Mononuclear cell (primary cell): ENCODE measurements around the gene RUNX1. TPM values are rescaled to one million over a fixed set of nuclear protein-coding genes. Genes with fewer than 3 reads are reported as not detected.
"Not testable (repeated sequence)": the region's sequence is repeated elsewhere in the genome, so short reads cannot be mapped to it uniquely, and the experiment has no call there.

ENCODE experiments used
- H3K27me3 ChIP-seq: 2 replicates; pipeline ENCODE4 v1.6.0; 2011; ENCODE audit warnings: low read length, control low read depth; ENCODE audit not compliant: insufficient read depth
- H3K4me1 ChIP-seq: 2 replicates; pipeline ENCODE4 v1.5.1; 2011; ENCODE audit warnings: mild to moderate bottlenecking, low read length, control low read depth; ENCODE audit not compliant: insufficient read depth
- H3K4me3 ChIP-seq: 2 replicates; pipeline ENCODE4 v1.5.1; 2011; ENCODE audit warnings: mild to moderate bottlenecking, low read length, moderate library complexity
- H3K9me3 ChIP-seq: 2 replicates; pipeline ENCODE4 v1.5.1; 2011; ENCODE audit warnings: low read depth, mild to moderate bottlenecking, control low read depth, low read length
- total RNA-seq: library from RNA; depleted of rRNA; stranded (reverse); fragments of >200 nt; gene quantifications from one replicate; pipeline ENCODE4 v1.2.3, GENCODE V29; 2012

RUNX1 gene
- total RNA-seq, 1 donor = 51.2 TPM

DNA sequence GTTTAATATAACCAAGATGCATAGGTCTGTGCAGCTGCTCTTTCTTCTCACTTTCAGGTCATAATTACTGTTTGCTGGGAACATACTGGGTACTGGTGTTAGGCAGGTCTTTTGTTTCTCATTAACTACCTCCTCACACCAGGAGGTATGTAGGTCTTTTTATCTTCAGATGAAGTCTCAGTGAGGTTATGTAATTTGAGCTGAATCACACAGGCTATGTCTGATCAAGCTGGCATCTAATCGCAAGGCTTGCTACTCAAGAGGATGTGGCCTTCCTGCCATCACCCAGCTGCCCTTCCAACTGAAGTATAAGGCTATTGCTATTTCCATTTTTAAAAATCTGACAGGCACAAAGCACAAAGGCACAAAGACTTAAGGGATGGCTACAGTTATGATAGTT, 96.4 kb downstream of the RUNX1 start:
- no peaks in the 10 kb centered on the region for H3K27me3 ChIP-seq
- H3K4me1 ChIP-seq = peaks cover 39% of the 10 kb centered on the region
- H3K4me3 ChIP-seq = no peak overlapping the region
- no peaks in the 10 kb centered on the region for H3K9me3 ChIP-seq

DNA sequence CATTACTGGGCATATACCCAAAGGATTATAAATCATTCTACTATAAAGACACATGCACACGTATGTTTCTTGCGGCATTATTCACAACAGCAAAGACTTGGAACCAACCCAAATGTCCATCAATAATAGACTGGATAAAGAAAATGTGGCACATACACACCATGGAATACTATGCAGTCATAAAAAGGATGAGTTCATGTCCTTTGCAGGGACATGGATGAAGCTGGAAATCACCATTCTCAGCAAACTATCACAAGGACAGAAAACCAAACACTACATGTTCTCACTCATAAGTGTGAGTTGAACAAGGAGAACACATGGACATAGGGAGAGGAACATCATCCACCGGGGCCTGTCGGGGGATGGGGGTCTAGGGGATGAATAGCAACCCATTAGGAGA, 97.2 kb downstream of the RUNX1 start:
- not testable (repeated sequence) for H3K4me3 ChIP-seq, H3K27me3 ChIP-seq, H3K9me3 ChIP-seq
- H3K4me1 ChIP-seq = peaks cover 32% of the 10 kb centered on the region

- peaks cover 35% of the 10 kb centered on the region for H3K4me1 ChIP-seq
- H3K4me3 ChIP-seq = no peak overlapping the region
- H3K27me3 ChIP-seq = no peaks in the 10 kb centered on the region
- no peaks in the 10 kb centered on the region for H3K9me3 ChIP-seq
Observed at GRCh38 chr21:34950980-34951379, 98.1 kb downstream of the RUNX1 start.

DNA sequence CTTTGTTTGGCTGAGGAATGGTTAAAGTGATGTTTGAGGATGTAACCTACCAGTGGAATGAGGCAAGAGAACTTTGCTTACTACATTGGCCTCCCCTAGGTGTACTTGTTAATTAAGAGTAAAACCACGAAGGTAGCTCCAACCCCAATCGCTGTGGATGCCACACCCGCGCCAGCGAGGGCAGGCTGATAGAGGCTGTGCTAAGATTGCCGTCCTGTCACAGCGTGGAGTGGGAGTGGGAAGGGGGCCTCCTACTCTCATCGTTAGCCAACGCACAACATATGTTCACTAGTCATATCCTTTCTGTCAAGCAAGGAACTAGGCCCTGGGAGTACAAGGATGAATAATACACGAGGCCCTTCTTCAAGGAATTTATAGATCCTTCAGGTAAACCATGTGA, 99.6 kb downstream of the RUNX1 start:
- no peaks in the 10 kb centered on the region for H3K27me3 ChIP-seq
- H3K4me1 ChIP-seq = peaks cover 44% of the 10 kb centered on the region

GRCh38 chr21:34949030-34949429, 100.1 kb downstream of the RUNX1 start:
- Histone ChIP-seq H3K4me1 (peaks cover 48% of the 10 kb centered on the region), H3K9me3 (no peaks in the 10 kb centered on the region), H3K4me3 (no peak overlapping the region), H3K27me3 (no peaks in the 10 kb centered on the region)

More for the DNA sequence above, 99.6 kb downstream of the RUNX1 start:
- Histone ChIP-seq H3K4me3 (no peak overlapping the region), H3K9me3 (no peaks in the 10 kb centered on the region)

DNA sequence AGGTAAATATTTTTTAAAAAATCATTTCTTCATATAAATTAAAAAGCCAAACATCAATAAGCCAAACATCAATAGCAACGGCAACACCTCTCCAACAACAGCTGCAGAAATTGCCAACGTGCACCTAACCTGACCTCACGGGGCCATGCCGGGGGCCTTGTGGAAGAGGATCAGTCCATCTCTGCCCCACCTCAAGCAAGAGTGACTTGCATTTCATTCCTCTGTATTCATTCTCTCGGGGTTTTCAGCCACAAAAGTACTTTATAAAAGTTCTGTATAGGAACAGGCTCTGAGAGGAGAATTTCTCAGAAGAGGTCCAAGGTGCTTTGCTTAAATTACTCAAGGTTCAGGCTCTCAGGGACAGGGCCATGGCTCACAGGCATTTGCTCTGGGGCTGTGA, 100.9 kb downstream of the RUNX1 start:
- Histone ChIP-seq H3K4me1 (peaks cover 50% of the 10 kb centered on the region), H3K27me3 (no peaks in the 10 kb centered on the region), H3K4me3 (no peak overlapping the region), H3K9me3 (no peaks in the 10 kb centered on the region)

GRCh38 chr21:34946916-34947534, 102.1 kb downstream of the RUNX1 start:
- no peaks in the 10 kb centered on the region for H3K9me3 ChIP-seq
- peaks cover 51% of the 10 kb centered on the region for H3K4me1 ChIP-seq
- no peak overlapping the region for H3K4me3 ChIP-seq
- no peaks in the 10 kb centered on the region for H3K27me3 ChIP-seq

DNA sequence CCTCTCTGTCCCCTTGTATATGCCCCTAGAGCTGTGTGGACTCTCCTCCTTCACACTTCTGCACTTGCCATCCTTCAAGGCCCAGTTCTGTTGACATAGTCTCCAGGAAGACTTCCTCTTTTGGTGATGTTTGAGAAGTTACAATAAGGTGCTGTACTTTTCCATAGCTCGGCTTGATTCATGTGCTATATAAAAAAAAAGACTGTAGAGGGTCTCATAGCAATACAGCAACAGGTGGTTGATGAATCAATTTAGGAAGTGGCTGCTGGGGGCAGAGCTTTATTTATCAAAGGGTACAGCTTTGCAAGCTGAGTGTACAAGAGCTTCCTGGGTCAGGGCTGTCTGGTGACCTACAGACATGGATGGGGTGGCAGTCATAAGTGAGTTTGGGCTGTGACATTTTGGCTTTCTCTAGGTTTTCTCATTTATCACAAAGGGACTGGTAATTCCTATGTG, 102.7 kb downstream of the RUNX1 start:
- Histone ChIP-seq H3K27me3 (no peaks in the 10 kb centered on the region), H3K4me3 (no peak overlapping the region), H3K9me3 (no peaks in the 10 kb centered on the region), H3K4me1 (peaks cover 51% of the 10 kb centered on the region)

GRCh38 chr21:34945288-34945687, 103.8 kb downstream of the RUNX1 start:
- no peaks in the 10 kb centered on the region for H3K9me3 ChIP-seq
- peaks cover 57% of the 10 kb centered on the region for H3K4me1 ChIP-seq
- H3K27me3 ChIP-seq = no peaks in the 10 kb centered on the region
- H3K4me3 ChIP-seq = no peak overlapping the region

- Histone ChIP-seq H3K4me3 (no peak overlapping the region), H3K4me1 (peaks cover 61% of the 10 kb centered on the region), H3K27me3 (no peaks in the 10 kb centered on the region), H3K9me3 (no peaks in the 10 kb centered on the region)
Observed at GRCh38 chr21:34944015-34944755, 104.9 kb downstream of the RUNX1 start.

DNA sequence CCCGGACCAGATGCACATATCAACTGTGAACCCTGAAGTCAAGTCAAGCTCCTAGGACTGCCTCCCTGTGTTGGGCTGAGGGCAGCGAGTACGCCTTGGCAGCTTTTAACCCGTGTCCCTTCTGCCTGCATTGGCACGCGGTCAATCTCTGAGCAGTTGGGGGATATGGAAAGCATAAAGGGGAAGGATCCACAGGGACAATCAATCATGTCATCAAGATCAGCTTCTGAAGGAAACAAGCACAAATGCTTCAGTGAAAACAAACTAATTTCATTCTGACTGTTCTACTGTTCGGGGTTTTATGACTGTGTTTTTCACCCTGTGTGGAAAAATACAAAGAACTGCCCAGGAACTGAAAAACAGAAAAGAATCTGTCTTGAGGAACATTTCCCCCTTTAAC, 106.2 kb downstream of the RUNX1 start:
- Histone ChIP-seq H3K4me1 (peaks cover 59% of the 10 kb centered on the region), H3K4me3 (no peak overlapping the region), H3K27me3 (no peaks in the 10 kb centered on the region), H3K9me3 (no peaks in the 10 kb centered on the region)

- Histone ChIP-seq H3K4me3 (no peak overlapping the region), H3K27me3 (no peaks in the 10 kb centered on the region), H3K9me3 (no peaks in the 10 kb centered on the region), H3K4me1 (peaks cover 60% of the 10 kb centered on the region)
Observed at GRCh38 chr21:34941162-34941561, 107.9 kb downstream of the RUNX1 start.

DNA sequence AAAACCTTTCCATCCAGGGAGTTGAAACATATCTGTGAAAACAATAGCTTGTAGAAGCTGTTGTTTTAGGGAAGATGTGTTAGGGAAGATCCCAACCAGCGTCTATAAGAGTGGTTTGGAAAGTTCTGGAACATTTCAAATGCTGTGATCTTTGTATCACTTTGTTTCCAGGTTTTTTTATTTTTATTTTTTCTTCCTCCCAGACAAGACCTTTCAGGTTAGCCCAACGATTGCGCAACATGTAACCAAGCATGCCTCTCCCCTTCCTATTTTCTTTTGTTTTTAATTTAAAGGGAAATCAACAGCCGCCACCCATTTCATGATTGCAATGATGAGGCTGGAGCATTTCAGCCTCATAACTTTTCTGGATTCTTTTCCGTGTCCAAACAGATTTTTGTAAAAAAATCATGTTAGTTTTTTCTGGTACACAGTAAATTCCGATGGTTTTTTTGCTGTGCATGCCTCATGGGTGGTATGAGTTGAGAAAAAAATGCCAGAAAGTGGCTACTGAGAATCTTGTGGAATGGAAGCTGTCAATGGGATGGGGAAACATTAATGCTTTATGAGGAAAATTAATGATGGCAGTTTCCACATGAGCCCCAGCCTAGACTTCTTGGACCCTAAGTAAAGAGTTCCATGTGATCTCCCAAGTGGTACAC, 109.3 kb downstream of the RUNX1 start:
- Histone ChIP-seq H3K27me3 (no peaks in the 10 kb centered on the region), H3K9me3 (no peaks in the 10 kb centered on the region), H3K4me1 (peaks cover 64% of the 10 kb centered on the region), H3K4me3 (no peak overlapping the region)

DNA sequence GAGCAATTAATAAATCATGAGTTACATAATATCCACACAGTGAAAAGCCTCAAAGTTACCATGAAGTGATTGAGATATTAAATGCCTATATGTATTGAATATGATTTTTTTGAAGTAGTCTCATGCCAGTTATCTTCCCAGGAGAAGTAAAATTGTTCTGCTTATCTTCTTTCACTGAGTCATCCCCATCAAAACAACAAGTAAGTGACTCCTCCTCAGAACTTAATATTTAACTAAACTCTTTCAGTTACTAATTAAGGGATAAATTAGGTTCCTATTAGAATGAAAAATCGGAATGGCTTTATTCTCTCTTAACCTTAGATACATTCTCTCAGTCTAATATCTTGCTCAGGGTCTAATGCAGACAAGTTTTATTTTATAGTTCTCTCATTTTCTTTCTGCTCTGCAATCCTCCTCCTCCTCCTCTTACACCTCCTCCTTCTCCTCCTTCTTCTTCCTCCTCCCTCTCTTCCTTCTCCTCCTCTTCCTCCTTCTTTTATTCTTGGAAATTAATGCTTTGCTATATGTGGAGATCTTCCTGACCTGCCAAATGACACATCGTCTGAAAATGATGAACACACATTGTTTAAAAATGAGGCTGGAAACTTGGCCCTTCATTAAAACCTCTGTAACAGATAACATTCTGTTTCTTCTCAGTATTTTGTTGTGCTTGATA, 110.9 kb downstream of the RUNX1 start:
- Histone ChIP-seq H3K9me3 (no peaks in the 10 kb centered on the region), H3K4me1 (peaks cover 69% of the 10 kb centered on the region), H3K27me3 (no peaks in the 10 kb centered on the region), H3K4me3 (no peak overlapping the region)
